Activated CD8-positive, alpha-beta memory T cell treated with anti-CD3 and anti-CD28 coated beads for 24 hours (primary cell): Measurements from ENCODE around the gene MCM7.
"Not testable (repeated sequence)": the region's sequence is repeated elsewhere in the genome, so short reads cannot be mapped to it uniquely, and the experiment has no call there.

Experiments
- DNase-seq: peaks from one replicate; pipeline ENCODE4 v3.0.0-alpha.2; 2020

MCM7 gene

DNA sequence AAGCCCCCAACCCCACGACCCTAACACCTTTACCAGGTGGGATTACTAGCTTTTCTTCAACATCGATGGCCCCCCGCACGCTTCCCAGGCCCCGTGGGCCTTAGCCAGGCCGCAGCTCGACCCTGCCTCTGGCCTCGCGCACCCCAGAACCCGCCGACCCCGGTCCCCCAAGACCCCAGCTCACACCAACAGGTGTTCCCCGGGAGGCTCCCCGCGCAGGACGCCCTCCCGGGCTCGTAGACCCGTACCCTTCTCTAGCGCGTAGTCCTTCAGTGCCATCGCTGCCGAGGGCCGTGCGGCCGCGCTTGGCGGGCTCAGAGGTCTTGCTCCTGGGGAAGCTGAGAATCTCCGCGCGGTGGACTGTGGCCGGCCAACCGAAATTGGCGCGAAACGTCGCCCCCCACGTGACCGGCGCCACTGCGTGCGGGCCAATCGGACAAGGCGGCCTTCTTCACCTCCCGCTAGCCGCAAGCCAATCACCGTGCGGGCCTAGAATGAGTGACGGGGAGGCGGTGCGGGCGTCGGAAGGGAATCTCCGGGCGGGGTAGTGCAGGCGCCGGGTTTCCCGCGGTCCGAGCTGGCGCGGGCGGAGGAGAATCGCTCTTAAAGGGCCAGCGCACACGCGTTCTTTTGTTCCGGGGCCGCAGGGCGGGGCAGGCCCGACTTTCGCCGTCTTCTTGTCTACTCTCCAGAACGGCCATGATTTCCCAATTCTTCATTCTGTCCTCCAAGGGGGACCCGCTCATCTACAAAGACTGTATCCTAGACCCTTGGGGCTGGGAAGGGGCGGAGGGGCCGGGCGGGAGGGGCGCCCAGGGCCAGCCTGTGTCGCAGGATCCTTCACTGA lies at the start of gene MCM7, which contains the start of gene AP4M1:
Gene MCM7 (minus strand): TSS at position 382 of the 847 bp plus-strand sequence. CDS start 103 bp downstream, at position 279.
Gene AP4M1 (plus strand): TSS at position 628 of the 847 bp plus-strand sequence. CDS start 72 bp downstream, at position 700.
- DNase-seq = peak; percentile 98

DNA sequence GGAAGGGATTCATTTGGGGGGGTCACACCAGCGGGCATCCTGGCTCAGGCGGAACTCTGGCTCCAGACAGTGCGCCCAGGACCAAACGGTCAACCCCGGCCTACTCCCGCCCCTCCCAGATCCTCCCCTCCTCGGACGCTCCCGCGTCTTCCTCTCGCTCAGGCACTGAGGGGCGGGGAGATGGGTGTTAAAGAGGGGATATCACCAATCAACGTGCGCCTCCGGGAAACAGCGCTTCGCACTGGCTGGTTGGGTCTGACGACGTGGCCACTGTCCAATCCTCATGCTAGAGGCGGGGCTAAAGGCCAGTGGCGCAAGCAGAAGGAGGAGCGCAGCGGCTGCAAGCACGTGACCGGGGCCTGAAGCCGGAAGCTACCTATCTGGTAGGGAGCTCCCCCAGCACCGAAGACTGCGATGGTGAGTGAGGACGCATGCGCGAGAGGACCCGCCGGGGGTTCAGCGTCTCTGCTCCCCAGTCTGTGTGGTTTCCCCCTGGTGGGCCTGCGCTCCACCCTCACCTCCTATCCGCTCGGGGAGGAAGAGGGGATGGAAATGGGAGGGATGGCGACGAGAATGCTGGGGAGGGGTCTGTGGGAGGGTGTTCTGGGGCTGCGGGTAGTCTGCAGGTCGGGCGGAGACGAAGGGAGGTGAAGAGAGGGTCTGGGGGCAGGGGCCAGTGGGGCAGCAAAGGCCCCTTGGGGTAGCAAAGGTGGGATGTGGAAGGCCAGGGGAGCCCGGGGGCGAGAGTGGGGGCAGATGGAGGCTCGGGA lies 47.5 kb upstream of the MCM7 start, which contains the start of gene LAMTOR4:
Gene LAMTOR4 (plus strand): TSS at position 360 of the 770 bp plus-strand sequence. CDS start 55 bp downstream, at position 415.
- peak; percentile 95 for DNase-seq

DNA sequence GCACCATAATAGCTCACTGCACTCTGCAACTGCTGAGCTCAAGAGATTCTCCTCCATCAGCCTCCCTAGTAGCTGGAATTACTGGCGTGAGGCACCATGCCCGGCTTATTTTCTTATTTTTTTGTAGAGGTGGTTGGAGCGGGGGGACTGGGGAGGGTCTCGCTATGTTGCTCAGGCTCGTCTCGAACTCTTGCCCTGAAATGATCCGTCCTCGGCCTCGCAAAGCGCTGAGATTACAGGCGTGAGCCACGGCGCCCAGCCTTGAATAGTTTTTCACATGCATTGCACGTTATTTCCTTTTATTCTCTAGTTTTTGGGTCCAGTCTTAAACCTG lies 47.0 kb upstream of the MCM7 start:
- no peak for DNase-seq

DNA sequence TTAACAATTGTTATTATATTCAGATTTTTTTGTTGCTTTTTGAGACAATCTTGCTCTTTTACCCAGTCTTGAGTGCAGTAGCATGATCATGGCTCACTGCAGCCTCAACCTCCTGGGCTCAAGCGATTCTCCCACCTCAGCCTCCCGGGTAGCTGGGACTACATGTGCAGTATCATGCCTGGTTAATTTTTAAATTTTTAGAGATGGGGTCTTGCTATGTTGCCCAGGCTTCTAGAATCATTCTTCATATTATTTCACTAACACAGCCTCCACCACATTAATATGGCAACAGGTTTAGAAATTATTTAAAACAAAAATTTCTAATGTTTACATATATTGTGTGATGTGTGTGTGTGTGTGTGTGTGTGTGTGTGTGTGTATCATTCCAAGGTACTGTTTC lies 46.1 kb upstream of the MCM7 start:
- no peak for DNase-seq

DNA sequence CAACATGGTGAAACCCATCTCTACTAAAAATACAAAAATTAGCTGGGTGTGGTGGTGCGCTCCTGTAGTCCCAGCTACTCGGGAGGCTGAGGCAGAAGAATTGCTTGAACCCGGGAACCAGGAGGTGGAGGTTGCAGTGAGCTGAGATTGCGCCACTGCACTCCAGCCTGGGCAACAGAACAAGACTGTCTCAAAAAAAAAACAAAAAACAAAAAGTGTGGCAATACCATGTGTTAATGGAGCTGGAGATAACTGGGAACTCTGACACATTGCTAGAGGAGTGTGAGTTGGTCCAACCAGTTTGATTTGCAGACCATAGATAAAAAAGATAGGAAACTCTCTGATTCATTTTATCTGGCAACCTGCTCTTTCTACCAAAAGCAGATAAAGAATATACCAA lies 45.2 kb upstream of the MCM7 start:
- not testable (repeated sequence) for DNase-seq

DNA sequence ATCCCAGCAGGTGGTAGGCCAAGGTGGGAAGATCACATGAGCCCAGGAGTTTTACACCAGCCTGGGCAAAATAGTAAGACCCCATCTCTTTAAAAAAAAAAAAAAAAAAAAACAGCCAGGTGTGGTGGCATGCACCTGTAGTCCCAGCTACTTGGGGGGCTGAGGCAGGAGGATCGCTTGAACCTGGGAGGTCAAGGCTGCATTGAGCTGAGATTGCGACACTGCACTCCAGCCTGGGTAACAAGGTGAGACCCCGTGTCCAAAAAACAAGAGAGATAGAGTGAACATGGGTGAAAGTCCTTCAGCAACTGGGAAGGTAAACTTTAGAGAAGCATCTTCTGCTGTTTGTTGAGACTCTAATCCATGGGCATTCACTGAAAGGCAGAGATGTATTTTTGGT lies 41.3 kb upstream of the MCM7 start:
- no peak for DNase-seq

DNA sequence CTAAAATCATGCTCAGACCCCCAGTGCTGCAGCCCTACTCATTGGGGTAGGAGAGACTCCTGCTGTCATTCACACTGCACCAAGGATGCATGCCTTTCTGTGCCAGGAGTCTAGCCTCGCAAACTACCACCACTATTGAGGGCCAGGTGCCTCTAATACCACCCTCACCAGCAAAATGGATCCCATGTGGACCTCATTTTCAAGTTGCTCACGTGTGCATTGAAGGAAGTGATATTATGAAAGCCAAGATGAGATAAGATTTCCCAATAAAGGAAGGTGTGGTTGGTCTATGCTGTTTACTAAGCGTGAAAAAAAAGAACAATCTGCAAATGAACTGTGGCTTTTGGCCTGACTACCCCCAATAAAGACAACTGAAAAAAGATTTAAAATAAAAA lies 40.4 kb upstream of the MCM7 start:
- no peak for DNase-seq

DNA sequence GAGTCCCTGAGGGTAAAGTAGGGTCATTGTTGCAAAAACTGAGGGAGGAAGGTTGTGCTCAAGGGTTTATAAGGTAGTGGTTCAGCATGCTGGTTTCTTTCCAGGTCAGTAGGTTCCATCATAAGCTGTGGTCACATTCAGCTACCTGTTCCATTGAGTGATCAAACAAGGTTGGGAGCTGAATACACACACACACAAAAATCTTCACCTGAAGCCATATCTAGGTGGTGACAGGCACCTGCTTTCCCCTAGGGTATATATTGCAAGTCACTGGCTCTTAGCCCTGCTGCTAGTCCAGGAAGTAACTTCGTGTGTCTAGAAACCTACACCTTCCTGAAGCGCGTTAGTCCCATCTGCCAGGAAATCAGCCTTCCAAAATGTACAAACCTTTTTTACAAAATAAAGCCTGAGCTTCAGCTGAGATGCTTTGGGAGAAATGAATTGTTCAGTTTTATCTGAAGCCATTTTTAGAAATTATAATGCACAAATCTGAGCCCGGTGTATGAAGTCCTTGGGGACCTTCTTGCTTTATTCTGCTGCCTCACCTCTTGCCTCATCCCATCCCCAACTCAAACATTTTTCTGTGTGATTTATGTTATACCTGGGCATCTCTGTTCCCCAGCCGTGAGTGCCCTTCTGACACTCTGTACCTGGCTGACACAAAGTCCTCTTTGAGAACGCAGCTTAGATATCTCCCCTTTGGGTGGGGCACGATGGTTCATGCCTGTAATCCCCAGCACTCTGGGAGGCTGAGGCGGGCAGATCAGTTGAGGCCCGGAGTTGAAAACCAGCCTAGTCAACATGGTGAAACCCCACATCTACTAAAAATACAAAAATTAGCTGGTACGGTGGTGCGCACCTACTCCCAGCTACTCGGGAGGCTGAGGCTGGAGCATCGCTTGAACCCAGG lies 36.9 kb upstream of the MCM7 start:
- no peak for DNase-seq

DNA sequence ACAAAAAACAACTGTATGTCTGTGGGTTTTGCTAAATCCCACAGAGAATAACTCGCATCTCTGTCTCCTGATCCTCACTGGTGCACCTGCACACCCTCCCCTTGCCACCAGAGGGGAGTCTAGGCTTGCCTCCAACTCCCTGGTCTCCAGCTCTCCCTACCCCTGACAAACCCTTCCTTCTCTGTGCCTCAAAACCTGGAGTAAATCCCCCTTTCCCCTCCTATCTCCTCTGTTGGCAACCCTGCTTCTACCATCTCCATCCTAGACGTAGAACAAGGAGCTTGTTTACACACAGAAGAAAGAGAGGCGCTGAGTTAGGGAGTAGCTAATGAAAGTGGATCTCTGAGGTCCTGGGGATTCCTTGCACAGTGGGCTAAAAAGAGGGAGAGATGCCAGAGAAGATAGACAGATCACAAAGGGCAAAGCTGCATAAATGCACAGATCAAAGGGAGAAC lies 31.5 kb upstream of the MCM7 start:
- peak; percentile 79 for DNase-seq

DNA sequence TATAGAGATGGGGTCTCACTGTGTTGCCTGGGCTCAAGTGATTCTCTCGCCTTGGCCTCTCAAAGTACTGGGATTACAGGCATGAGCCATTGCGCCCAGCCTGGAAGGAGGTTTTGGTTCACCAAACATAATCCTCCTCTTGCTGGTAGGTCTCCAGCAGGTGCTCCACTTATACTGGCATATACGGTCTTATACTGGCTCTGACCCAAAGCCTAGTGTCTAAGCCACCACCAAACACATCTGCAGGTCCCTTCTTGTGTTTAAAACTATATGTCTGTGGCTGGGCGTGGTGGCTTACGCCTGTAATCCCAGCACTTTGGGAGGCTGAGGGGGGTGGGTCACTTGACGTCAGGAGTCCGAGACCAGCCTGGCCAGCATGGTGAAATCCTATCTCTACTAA lies 30.9 kb upstream of the MCM7 start:
- DNase-seq = no peak

DNA sequence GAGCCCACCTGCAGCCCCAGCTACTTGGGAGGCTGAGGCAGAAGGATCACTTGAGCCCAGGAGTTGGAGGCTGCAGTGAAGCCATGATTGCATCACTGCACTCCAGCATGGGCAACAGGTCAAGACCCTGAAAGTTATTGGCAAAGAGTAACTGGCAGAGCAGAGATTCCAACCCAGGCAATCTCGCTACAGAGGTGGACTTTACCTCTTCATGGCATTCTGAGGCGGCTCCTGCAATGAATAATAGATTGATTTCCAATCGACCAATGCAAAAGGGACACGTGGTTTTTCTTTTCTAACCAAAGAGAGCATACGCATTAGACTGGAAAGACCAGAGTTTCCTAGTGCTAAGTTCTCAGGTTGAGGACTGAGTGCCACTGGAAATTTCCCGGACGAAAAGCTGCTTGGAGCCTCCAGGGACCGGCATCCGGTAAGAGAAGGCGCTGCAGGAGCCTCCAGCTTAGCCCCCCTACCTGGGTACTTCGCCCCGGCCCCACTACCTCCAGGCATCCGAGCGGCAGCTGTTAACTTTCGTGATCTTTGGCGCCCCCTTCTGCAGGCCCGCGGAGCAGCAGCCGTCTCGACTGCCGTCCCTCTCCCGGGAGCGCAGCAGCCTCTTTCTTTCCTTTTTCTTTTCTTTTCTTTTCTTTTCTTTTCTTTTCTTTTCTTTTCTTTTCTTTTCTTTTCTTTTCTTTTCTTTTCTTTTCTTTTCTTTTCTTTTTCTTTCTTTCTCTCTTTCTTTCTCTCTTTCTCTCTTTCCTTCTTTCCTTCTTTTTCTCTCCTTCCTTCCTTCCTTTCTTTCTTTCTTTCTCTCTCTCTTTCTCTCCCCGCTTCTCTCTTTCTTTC lies 29.6 kb upstream of the MCM7 start:
- peak; percentile 96 for DNase-seq

DNA sequence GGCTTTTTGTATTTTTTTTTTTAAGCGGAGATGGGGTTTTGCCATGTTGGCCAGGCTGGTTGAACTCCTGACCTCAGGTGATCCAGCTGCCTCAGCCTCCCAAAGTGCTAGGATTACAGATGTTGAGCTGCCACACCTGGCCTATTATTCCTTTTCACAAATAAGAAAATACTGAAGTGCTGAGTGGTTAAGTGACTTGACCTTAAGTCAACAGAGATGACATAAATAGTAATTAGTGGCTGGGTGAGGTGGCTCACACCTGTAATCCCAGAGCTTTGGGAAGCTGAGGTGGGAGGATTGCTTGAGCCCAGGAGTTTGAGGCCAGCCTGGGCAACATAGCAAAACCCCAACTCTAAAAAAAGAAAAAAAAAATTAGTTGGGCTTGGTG lies 29.0 kb upstream of the MCM7 start:
- not testable (repeated sequence) for DNase-seq

DNA sequence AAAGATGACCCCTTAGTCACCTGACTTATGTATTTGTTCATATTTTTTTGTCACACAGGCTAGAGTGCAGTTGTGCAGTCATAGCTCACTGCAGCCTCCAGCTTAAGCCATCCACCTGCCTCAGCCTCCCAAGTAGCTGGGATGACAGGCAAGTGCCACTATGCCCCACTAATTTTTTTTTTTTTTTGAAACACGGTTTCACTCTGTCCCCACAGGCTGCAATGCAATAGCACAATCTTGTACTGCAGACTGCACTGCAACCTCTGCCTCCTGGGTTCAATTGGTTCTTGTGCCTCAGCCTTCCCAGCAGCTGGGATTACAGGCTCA lies 27.4 kb upstream of the MCM7 start:
- no peak for DNase-seq

DNA sequence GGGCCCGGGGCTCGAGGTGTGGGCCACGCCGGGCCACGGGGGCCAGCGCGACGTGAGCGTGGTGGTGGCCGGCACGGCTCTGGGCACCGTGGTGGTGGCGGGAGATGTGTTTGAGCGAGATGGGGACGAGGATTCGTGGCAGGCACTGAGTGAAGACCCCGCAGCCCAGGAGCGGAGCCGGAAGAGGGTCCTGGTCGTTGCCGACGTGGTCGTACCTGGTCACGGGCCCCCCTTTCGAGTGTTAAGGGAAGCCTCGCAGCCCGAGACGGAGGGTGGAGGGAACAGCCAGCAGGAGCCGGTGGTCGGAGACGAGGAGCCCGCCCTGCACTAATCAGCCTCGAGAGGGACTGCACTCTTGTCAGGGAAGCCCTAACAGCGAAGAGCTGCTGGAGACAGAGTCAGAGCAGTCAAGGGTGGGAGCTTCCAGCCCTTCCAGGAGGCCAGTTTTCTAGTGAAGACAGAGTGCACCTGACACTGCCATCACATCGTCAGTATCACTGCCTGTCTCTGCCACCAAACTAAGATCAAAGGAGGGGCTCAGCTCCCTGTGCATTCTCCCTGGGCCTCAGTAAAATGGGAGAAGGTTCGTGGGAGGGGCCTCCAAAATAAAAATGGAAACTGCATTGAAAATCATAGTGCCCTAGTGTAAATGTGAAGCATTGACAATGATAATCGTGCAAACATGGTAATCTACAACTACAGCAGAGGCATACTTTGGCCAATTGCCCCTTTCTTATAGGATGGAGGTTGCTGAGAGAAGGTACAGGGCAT lies 26.9 kb upstream of the MCM7 start:
- peak; percentile 79 for DNase-seq

DNA sequence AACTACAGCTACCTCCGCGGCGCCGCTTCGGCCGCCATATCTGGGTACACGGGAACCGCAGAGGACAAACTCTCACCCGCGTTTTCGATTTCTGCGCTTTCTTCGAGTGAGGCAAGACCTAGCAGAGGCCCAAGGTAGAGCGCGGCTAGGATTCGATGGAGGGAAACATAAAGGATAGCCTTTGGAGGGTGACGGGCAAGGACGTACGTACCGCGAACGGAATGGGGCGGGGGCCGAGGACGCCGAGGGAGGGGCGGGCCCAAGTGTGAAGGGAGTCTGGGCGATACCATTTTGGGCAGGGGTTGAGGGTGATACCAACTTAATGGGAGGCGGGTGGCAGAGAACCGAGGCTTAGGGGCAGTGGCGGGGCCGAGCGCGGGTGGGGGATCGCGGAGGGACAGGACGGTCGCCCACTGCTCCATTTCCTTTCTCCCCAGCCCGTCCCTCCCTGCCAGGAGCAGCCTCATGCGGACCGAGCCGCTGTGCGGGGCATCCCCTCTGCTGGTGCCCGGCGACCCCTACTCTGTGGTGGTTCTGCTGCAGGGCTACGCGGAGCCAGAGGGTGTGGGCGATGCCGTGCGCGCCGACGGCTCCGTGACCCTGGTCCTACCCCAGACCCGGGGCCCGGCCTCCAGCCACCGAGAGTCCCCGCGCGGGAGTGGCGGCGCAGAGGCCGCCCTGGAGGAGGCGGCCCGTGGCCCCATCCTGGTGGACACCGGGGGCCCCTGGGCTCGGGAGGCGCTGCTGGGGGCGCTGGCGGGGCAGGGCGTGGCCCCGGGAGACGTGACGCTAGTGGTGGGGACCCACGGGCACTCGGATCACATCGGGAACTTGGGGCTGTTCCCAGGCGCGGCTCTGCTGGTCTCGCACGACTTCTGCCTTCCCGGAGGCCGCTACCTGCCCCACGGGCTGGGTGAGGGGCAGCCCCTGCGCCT lies 26.0 kb upstream of the MCM7 start, which contains the start of gene MBLAC1:
Gene MBLAC1 (plus strand): TSS at position 37 of the 935 bp plus-strand sequence. CDS start 429 bp downstream, at position 466.
- DNase-seq = peak; percentile 98

DNA sequence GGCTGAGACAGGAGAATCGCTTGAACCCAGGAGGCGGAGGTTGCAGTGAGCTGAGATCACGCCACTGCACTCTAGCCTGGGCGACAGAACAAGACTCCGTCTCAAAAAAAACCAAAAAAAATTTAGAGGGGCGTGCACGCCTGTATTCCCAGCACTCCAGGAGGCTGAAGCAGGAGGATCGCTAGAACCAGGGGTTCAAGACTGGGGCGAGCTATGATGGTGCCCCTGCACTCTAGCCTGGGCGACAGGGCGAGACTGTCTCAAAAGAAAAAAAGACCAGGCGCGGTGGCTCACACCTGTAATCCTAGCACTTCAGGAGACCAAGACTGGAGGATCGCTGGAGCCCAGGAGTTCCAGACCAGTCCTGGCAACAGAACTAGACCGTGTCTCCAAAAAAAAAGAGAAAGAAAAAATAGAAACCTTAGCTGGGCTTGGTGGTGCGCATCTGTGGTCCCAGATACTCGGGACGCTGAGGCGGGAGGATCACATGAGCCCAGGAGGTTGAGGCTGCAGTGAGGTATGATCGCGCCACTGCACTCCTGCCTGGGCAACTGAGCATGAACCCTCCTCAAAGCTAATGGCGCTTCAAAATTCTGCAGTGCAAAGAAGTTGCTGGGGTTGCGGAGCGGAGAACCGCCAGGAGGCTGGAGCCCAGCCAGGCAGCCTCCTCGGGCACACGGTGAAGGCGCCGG lies 25.2 kb upstream of the MCM7 start:
- no peak for DNase-seq

DNA sequence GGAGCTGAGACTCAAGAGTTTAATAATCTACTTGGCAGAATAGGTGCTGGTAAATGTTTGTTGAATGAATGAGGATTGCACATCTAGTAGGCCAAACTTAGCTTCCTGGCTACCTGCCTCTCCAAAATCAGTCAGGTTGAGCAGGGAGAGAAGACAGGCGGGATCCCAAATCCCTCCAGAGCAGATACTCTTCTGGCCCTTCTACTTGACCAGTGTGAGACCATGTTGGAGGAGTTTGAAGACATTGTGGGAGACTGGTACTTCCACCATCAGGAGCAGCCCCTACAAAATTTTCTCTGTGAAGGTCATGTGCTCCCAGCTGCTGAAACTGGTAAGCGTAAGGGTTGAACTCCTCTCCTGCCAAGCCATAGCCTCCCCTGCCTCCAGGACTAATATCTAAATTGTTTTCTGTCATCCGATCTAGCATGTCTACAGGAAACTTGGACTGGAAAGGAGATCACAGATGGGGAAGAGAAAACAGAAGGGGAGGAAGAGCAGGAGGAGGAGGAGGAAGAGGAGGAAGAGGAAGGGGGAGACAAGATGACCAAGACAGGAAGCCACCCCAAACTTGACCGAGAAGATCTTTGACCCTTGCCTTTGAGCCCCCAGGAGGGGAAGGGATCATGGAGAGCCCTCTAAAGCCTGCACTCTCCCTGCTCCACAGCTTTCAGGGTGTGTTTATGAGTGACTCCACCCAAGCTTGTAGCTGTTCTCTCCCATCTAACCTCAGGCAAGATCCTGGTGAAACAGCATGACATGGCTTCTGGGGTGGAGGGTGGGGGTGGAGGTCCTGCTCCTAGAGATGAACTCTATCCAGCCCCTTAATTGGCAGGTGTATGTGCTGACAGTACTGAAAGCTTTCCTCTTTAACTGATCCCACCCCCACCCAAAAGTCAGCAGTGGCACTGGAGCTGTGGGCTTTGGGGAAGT lies 23.4 kb upstream of the MCM7 start:
- DNase-seq = no peak

DNA sequence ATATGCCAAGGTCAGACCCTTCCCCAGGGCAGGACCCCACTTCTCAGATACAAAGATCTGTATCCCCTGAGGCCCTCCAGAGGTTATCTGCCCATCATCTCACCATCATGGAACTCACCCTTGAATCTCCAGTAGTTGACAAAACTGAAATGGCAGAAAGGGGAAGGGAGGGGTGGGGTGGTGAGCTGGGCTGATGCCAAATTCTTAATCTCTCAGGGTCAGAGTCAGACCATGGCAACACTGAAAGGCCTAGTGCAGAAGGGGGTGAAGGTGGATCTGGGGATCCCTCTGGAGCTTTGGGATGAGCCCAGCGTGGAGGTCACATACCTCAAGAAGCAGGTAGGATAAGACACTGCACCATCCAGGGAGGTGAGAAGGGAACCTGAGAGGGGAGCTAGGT lies 21.4 kb upstream of the MCM7 start:
- DNase-seq = no peak
